ENCODE results near the gene ALKBH5. TPM values are rescaled to one million over a fixed set of nuclear protein-coding genes. Genes with fewer than 3 reads are reported as not detected.

The ALKBH5 gene
- polyA plus RNA-seq, 1 of the 3 experiments (the other 2 are of a cell fraction): 41.0 TPM

DNA sequence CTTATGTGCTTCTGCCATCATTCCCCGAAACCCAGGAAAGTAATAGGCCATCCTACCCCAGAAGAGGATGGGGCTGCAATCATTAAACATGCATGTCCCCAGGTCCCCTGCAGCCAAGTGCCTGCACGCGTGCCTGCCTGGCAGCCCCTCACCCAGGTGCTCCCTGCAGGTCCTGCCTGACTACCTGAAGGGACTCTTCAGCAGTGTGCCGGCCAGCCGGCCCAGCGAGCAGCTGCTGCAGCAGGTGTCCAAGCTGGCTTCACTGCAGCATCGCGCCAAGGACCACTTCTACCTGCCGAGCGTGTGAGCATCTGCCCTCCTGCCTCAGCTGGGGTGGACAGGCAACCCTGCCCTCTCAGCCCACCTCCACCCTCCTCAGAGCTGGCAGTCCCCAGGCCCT, 16.2 kb upstream of the ALKBH5 start:
- H3K36me3 ChIP-seq (replicated peaks in 1 of 2; ENCODE audit: control insufficient read depth in 1 of 2, insufficient read depth in 2 of 2, low read length in 1 of 2): no peaks in the 10 kb centered on the region
- no peak for DNase-seq
- H3K4me1 ChIP-seq (ENCODE audit: control insufficient read depth in 1 of 2, insufficient read depth in 2 of 2, low read depth in 1 of 2, low read length in 1 of 2): peaks cover 0 to 4% of the 10 kb centered on the region in 2 experiments; a peak in 1 of 4 replicates
- no peaks in the 10 kb centered on the region for H3K9me2 ChIP-seq
- H2AFZ ChIP-seq (ENCODE audit: low read depth): no peak overlapping the region
- no peak overlapping the region for H3K4me3 ChIP-seq (ENCODE audit: low read depth in 2 of 2, low read length in 1 of 2)
- H3F3A ChIP-seq (replicated peaks; ENCODE audit: insufficient read depth): no peaks in the 10 kb centered on the region
- no peak overlapping the region for H3K9ac ChIP-seq
- H4K20me1 ChIP-seq (ENCODE audit: insufficient read depth): no peaks in the 10 kb centered on the region
- H3K27ac ChIP-seq (ENCODE audit: low read depth in 2 of 2, low read length in 1 of 2): no peak overlapping the region
- no peak for TF ChIP-seq USF2 (IDR thresholded peaks at IDR 0.05; ENCODE audit: borderline replicate concordance, low read depth, low read length)
- no peak for TF ChIP-seq TAF1 (IDR thresholded peaks at IDR 0.05; ENCODE audit: borderline replicate concordance, low read depth, low read length)
- ChIA-PET CTCF (no interaction called here), POLR2A (no interaction called here)
- no peaks in the 10 kb centered on the region for H3K27me3 ChIP-seq (ENCODE audit: insufficient read depth)
- H3K79me2 ChIP-seq (ENCODE audit: insufficient read depth): no peaks in the 10 kb centered on the region
- no peak overlapping the region for H3K4me2 ChIP-seq
- 78% methylated on average over 3 of the region's 10 CpGs for WGBS (ENCODE audit: low lambda C conversion rate)
- no peaks in the 10 kb centered on the region for H3K9me3 ChIP-seq

- 90% methylated on average over 2 of the region's 3 CpGs for WGBS (ENCODE audit: low lambda C conversion rate)
- no peak for TF ChIP-seq USF2 (IDR thresholded peaks at IDR 0.05; ENCODE audit: borderline replicate concordance, low read depth, low read length)
- TF ChIP-seq ZBTB33 (IDR thresholded peaks at IDR 0.05; ENCODE audit: borderline replicate concordance, low read depth): no peak
- TF ChIP-seq EP300 (IDR thresholded peaks at IDR 0.05; ENCODE audit: borderline replicate concordance in 1 of 2, low read depth in 1 of 2, low read length in 1 of 2): no peak
- no peak for TF ChIP-seq REST (IDR thresholded peaks at IDR 0.05; ENCODE audit: low read depth, low read length)
- no peak for TF ChIP-seq SMC3 (IDR thresholded peaks at IDR 0.05; ENCODE audit: low read depth, low read length)
- TF ChIP-seq JUND (IDR thresholded peaks at IDR 0.05): no peak
- no peak for TF ChIP-seq EZH2phosphoT487 (IDR thresholded peaks at IDR 0.05; ENCODE audit: borderline replicate concordance, low read depth)
- TF ChIP-seq RXRA (IDR thresholded peaks at IDR 0.05; ENCODE audit: borderline replicate concordance, low read depth): no peak
- TF ChIP-seq, protein P1, sequence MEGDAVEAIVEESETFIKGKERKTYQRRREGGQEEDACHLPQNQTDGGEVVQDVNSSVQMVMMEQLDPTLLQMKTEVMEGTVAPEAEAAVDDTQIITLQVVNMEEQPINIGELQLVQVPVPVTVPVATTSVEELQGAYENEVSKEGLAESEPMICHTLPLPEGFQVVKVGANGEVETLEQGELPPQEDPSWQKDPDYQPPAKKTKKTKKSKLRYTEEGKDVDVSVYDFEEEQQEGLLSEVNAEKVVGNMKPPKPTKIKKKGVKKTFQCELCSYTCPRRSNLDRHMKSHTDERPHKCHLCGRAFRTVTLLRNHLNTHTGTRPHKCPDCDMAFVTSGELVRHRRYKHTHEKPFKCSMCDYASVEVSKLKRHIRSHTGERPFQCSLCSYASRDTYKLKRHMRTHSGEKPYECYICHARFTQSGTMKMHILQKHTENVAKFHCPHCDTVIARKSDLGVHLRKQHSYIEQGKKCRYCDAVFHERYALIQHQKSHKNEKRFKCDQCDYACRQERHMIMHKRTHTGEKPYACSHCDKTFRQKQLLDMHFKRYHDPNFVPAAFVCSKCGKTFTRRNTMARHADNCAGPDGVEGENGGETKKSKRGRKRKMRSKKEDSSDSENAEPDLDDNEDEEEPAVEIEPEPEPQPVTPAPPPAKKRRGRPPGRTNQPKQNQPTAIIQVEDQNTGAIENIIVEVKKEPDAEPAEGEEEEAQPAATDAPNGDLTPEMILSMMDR (IDR thresholded peaks at IDR 0.05): no peak
- no peak for TF ChIP-seq SIN3A (IDR thresholded peaks at IDR 0.05; ENCODE audit: borderline replicate concordance, low read depth, low read length)
- no peak for TF ChIP-seq MEF2A (IDR thresholded peaks at IDR 0.05; ENCODE audit: borderline replicate concordance, low read depth)
- no peaks in the 10 kb centered on the region for H3F3A ChIP-seq (replicated peaks; ENCODE audit: insufficient read depth)
- H3K79me2 ChIP-seq (ENCODE audit: insufficient read depth): no peaks in the 10 kb centered on the region
- no peak overlapping the region for H3K9ac ChIP-seq
- no peak overlapping the region for H3K27ac ChIP-seq (ENCODE audit: low read depth in 2 of 2, low read length in 1 of 2)
- H2AFZ ChIP-seq (ENCODE audit: low read depth): no peak overlapping the region
- H3K36me3 ChIP-seq (replicated peaks in 1 of 2; ENCODE audit: control insufficient read depth in 1 of 2, insufficient read depth in 2 of 2, low read length in 1 of 2): no peaks in the 10 kb centered on the region
- CTCF ChIA-PET: interaction anchor here (1.0 kb wide), 1 partner anchor 12 kb away, joined by 3 read pairs; no protein-coding TSS in a partner anchor
- H3K4me2 ChIP-seq: no peak overlapping the region
- POLR2A ChIA-PET: no interaction called here
- H3K9me3 ChIP-seq: no peaks in the 10 kb centered on the region
- peak; percentile 20 for DNase-seq
- no peaks in the 10 kb centered on the region for H3K4me1 ChIP-seq (ENCODE audit: control insufficient read depth in 1 of 2, insufficient read depth in 2 of 2, low read depth in 1 of 2, low read length in 1 of 2)
- H3K4me3 ChIP-seq (ENCODE audit: low read depth in 2 of 2, low read length in 1 of 2): no peak overlapping the region
- no peaks in the 10 kb centered on the region for H4K20me1 ChIP-seq (ENCODE audit: insufficient read depth)
- H3K9me2 ChIP-seq: no peaks in the 10 kb centered on the region
- H3K27me3 ChIP-seq (ENCODE audit: insufficient read depth): no peaks in the 10 kb centered on the region
These were observed 10.9 kb upstream of the ALKBH5 start for GRCh38 chr17:18172531-18173278.
